Common myeloid progenitor, CD34-positive (primary cell): ENCODE measurements around the gene GABBR1.
A peak's percentile ranks its signal among the peaks of the same experiment; 100 is the strongest.

Source experiments
- CTCF ChIA-PET: fragments of 350-600 bp; sonication (Branson Sonifier 250); formaldehyde crosslinking; loops from one replicate; lab custom pipeline; 2021; ENCODE audit warnings: antibody characterized with exemption; lab: Charles Lee
- POLR2A ChIA-PET: fragments of 350-600 bp; sonication (Branson Sonifier 250); formaldehyde crosslinking; loops from one replicate; lab custom pipeline; 2021; ENCODE audit warnings: antibody characterized with exemption; lab: Charles Lee
- DNase-seq, 3 donors: peaks; one replicate each; pipeline versions ENCODE4 v3.0.0 to v3.0.0-alpha.2; 2013
- H3K27ac ChIP-seq, 2 experiments: 1 replicate in 1 of 2; 2 replicates in 1 of 2; pipeline ENCODE4 v1.7.0; 2013; ENCODE audit warnings: inconsistent platforms in 2 of 2, low read length in 2 of 2, mild to moderate bottlenecking in 2 of 2, low read depth in 1 of 2, moderate library complexity in 1 of 2; ENCODE audit not compliant: severe bottlenecking in 2 of 2, insufficient read depth in 1 of 2, poor library complexity in 1 of 2
- H3K27me3 ChIP-seq, 5 experiments: replicated peaks in 2 of 5; 1 replicate in 3 of 5; 2 replicates in 2 of 5; pipeline versions ENCODE4 v1.6.1 to v1.7.0; 2013; ENCODE audit warnings: low read length in 4 of 5, mild to moderate bottlenecking in 2 of 5, moderate library complexity in 2 of 5, inconsistent platforms in 1 of 5; ENCODE audit not compliant: insufficient read depth in 5 of 5, control insufficient read depth in 4 of 5
- H3K36me3 ChIP-seq, 4 experiments: 1 replicate in 2 of 4; 2 replicates in 2 of 4; pipeline versions ENCODE4 v1.6.1 to v1.7.0; 2013; ENCODE audit warnings: low read length in 3 of 4, control low read depth in 1 of 4, mild to moderate bottlenecking in 1 of 4; ENCODE audit not compliant: control insufficient read depth in 4 of 4, insufficient read depth in 4 of 4
- H3K4me1 ChIP-seq, 4 experiments: 1 replicate in 3 of 4; 2 replicates in 1 of 4; pipeline versions ENCODE4 v1.6.1 to v1.7.1; 2013; ENCODE audit warnings: low read length in 3 of 4, mild to moderate bottlenecking in 3 of 4, control low read depth in 1 of 4, inconsistent platforms in 1 of 4, moderate library complexity in 1 of 4; ENCODE audit not compliant: control insufficient read depth in 4 of 4, insufficient read depth in 4 of 4; ENCODE audit errors: control extremely low read depth in 1 of 4
- H3K4me3 ChIP-seq, 7 experiments: 1 replicate in 4 of 7; 2 replicates in 3 of 7; pipeline versions ENCODE4 v1.5.1 to v1.7.0; 2013; ENCODE audit warnings: mild to moderate bottlenecking in 7 of 7, low read length in 6 of 7, moderate library complexity in 6 of 7, inconsistent platforms in 2 of 7, low read depth in 2 of 7, control low read depth in 1 of 7; ENCODE audit not compliant: insufficient read depth in 4 of 7, control insufficient read depth in 1 of 7; ENCODE audit errors: extremely low read depth in 1 of 7
- H3K9me3 ChIP-seq, 5 experiments: 1 replicate in 4 of 5; 2 replicates in 1 of 5; pipeline versions ENCODE4 v1.6.1 to v1.7.1; 2013; ENCODE audit warnings: low read length in 4 of 5, mild to moderate bottlenecking in 2 of 5, inconsistent platforms in 1 of 5, low read depth in 1 of 5, moderate library complexity in 1 of 5; ENCODE audit not compliant: control insufficient read depth in 4 of 5, insufficient read depth in 2 of 5; ENCODE audit errors: control extremely low read depth in 1 of 5
- WGBS: methylation state at CpG from one replicate; pipeline ENCODE4 v1.1.5; 2013; ENCODE audit not compliant: insufficient coverage; 5-methylcytosine and 5-hydroxymethylcytosine counted together

GABBR1 gene

GRCh38 chr6:29521006-29521680, 111.8 kb downstream of the GABBR1 start:
- ChIA-PET POLR2A (no interaction called here), CTCF (no interaction called here)
- 82% methylated on average over 8 of the region's 8 CpGs for WGBS
- H3K27me3 ChIP-seq, result no peaks in the 10 kb centered on the region
- H3K27ac ChIP-seq, result no peak overlapping the region
- H3K4me3 ChIP-seq, result no peak overlapping the region
- DNase-seq, result no peak
- H3K4me1 ChIP-seq, result peaks cover 0 to 21% (median 3%) of the 10 kb centered on the region in 4 experiments
- H3K36me3 ChIP-seq, result no peaks in the 10 kb centered on the region
- H3K9me3 ChIP-seq, result peaks cover 0 to 5% (median 0%) of the 10 kb centered on the region in 5 experiments

- DNase-seq, result no peak
- CTCF ChIA-PET, result no interaction called here
- no peaks in the 10 kb centered on the region for H3K36me3 ChIP-seq
- WGBS, result 98% methylated on average over 4 of the region's 4 CpGs
- peaks cover 0 to 5% (median 0%) of the 10 kb centered on the region in 5 experiments for H3K9me3 ChIP-seq
- no peak overlapping the region for H3K27ac ChIP-seq
- POLR2A ChIA-PET, result no interaction called here
- no peaks in the 10 kb centered on the region for H3K27me3 ChIP-seq
- peaks cover 0 to 23% (median 5%) of the 10 kb centered on the region in 4 experiments for H3K4me1 ChIP-seq
- H3K4me3 ChIP-seq, result no peak overlapping the region
Measured at GRCh38 chr6:29520232-29520631, 112.8 kb downstream of the GABBR1 start.

- POLR2A ChIA-PET, result no interaction called here
- WGBS, result 98% methylated on average over 5 of the region's 6 CpGs
- CTCF ChIA-PET, result interaction anchor here (0.7 kb wide), 1 partner anchor 70 kb away, joined by 3 read pairs; no protein-coding TSS in a partner anchor
Measured at GRCh38 chr6:29519291-29520010, 113.5 kb downstream of the GABBR1 start.

GRCh38 chr6:29517728-29518440, 115.1 kb downstream of the GABBR1 start:
- H3K27ac ChIP-seq, result no peak overlapping the region
- DNase-seq, result no peak
- H3K4me3 ChIP-seq, result no peak overlapping the region
- WGBS, result 94% methylated on average over 5 of the region's 7 CpGs
- peaks cover 0 to 15% (median 2%) of the 10 kb centered on the region in 4 experiments for H3K4me1 ChIP-seq
- H3K27me3 ChIP-seq, result no peaks in the 10 kb centered on the region
- ChIA-PET POLR2A (no interaction called here), CTCF (no interaction called here)
- no peaks in the 10 kb centered on the region for H3K36me3 ChIP-seq
- no peaks in the 10 kb centered on the region for H3K9me3 ChIP-seq

More at GRCh38 chr6:29519291-29520010, 113.5 kb downstream of the GABBR1 start:
- DNase-seq, result no peak
- H3K4me3 ChIP-seq, result no peak overlapping the region
- no peaks in the 10 kb centered on the region for H3K27me3 ChIP-seq
- H3K36me3 ChIP-seq, result no peaks in the 10 kb centered on the region
- peaks cover 0 to 17% (median 3%) of the 10 kb centered on the region in 4 experiments for H3K4me1 ChIP-seq
- no peak overlapping the region for H3K27ac ChIP-seq
- peaks cover 0 to 5% (median 0%) of the 10 kb centered on the region in 5 experiments for H3K9me3 ChIP-seq

DNA sequence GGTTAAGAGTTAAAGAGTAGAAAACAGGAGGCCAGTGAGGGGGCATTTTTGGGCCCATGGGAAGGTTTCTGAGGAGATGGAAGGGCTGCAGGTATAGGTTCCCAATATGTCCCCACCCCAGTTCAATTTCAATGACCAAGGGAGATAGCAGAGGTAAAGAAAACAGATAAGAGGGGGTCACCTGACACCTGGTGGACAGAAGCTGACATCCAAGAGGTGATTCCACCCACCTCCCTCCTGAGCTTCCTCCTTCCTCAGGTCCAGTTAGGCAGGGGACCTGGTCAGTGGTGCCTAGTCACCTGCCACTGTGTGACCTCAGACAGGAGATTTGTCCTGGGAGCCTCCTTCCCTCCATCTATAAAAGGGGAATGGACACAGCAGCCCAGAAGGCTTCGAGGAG, 115.7 kb downstream of the GABBR1 start:
- H3K9me3 ChIP-seq, result no peaks in the 10 kb centered on the region
- POLR2A ChIA-PET, result no interaction called here
- peaks cover 0 to 15% (median 2%) of the 10 kb centered on the region in 4 experiments for H3K4me1 ChIP-seq
- no peak for DNase-seq
- CTCF ChIA-PET, result no interaction called here
- no peak overlapping the region for H3K4me3 ChIP-seq
- H3K27me3 ChIP-seq, result no peaks in the 10 kb centered on the region
- no peak overlapping the region for H3K27ac ChIP-seq
- 83% methylated on average over 1 of the region's 1 CpG for WGBS
- H3K36me3 ChIP-seq, result no peaks in the 10 kb centered on the region

DNA sequence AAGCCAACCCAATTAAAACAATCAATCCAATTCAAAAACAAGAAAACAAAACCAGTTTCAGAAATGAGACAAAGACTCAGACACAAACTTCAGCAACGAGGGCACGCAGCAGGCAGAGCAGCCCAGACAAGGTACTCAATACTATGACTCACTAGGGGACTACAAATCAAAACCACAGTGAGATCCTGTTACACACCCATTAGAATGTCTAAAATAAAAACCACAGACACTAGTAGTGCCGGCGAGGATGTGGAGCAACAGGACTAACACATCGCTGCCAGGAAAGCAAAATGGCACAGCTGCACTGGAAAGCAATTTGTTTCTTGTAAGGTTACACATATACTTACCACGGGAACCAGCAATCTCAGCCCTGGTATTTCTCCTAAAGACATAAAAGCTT, 116.9 kb downstream of the GABBR1 start:
- peak; percentile 52 to 85 (median 83) for DNase-seq
- no peaks in the 10 kb centered on the region for H3K36me3 ChIP-seq
- no peaks in the 10 kb centered on the region for H3K27me3 ChIP-seq
- CTCF ChIA-PET, result no interaction called here
- 16% methylated on average over 4 of the region's 6 CpGs for WGBS
- no peak overlapping the region for H3K4me3 ChIP-seq
- POLR2A ChIA-PET, result no interaction called here
- H3K27ac ChIP-seq, result no peak overlapping the region
- no peaks in the 10 kb centered on the region for H3K9me3 ChIP-seq
- H3K4me1 ChIP-seq, result peaks cover 0 to 15% (median 2%) of the 10 kb centered on the region in 4 experiments
